ENCODE measurements around the gene WDR48.

WDR48 gene

DNA sequence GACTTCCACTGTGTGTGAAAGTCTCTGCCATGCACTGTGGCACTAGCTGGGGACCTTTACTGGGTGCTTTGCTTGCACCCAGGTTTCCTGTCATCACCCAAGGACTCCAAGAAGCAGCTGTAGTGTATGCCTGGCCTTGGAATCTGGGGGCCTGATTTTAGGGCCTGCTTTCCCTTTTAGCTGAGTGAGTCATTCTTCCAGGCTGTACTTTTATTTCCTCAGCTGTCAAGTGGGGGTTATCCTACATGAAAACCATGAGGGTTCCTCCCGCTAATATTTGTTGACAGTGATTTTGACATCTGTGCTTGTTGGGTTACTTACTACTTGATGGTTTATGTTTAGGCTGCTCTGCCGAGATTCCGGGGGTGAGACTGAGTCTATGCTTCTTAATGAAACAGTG is 37.1 kb downstream of the WDR48 start:
- Mint-ChIP-seq H3K27ac (no peak overlapping the region), H3K27me3 (no peaks in the 10 kb centered on the region), H3K4me3 (no peak overlapping the region), H3K4me1 (peaks cover 16% of the 10 kb centered on the region), H3K9me3 (no peaks in the 10 kb centered on the region)
- DNase-seq (no peak), ATAC-seq (no peak)

GRCh38 chr3:39090922-39091321 is 39.1 kb downstream of the WDR48 start:
- H3K27me3 Mint-ChIP-seq, result no peaks in the 10 kb centered on the region
- ATAC-seq (peak; percentile 92), DNase-seq (no peak)
- H3K4me3 Mint-ChIP-seq, result no peak overlapping the region
- H3K27ac Mint-ChIP-seq, result peak overlapping the region in 1 of 2 donors; percentile 62
- H3K9me3 Mint-ChIP-seq, result no peaks in the 10 kb centered on the region
- peaks cover 16% of the 10 kb centered on the region for H3K4me1 Mint-ChIP-seq

DNA sequence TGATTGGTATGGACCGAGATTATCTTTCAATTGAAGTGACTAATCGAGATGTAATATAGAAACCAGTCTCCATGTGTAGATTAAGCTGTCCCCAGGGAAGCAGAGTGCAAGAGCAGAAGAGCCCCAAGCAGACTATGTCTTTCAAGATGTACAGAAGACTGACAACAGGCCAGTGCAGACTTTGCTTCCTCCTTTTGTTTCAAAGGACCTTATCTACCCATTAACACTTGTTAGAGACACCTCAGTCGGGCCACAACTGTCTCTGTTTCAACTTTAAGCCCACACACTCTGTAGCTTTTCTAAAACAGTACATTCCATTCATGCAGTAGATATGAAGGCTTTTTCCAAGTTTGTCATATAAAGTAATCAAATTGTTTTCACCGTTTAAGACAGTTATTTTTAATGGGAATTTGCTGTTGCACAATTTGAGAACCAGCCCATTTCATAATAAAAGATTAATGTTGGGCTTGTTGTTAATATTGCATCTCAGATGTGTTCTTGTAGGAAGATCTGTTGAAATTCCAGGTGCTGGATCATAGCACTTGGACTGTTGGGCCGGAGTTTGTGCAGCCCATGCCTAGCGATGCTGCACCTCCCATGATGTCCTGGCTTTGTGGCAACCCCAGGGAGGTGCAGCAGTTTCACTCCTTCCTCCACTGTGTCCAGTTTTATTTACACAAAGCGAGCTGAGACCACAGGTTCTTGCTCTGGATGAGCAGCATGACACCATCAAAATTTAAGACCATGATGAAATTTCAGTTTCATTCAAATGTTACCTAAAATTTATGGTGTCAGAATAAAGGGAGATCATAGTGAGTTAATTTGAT is 43.2 kb downstream of the WDR48 start:
- ATAC-seq (no peak), DNase-seq (no peak)
- no peak overlapping the region for H3K27ac Mint-ChIP-seq
- peaks cover 7% of the 10 kb centered on the region for H3K4me1 Mint-ChIP-seq
- no peak overlapping the region for H3K4me3 Mint-ChIP-seq
- no peaks in the 10 kb centered on the region for H3K9me3 Mint-ChIP-seq
- H3K27me3 Mint-ChIP-seq, result no peaks in the 10 kb centered on the region

- H3K9me3 Mint-ChIP-seq, result no peaks in the 10 kb centered on the region
- H3K4me1 Mint-ChIP-seq, result peaks cover 8% of the 10 kb centered on the region
- DNase-seq (no peak), ATAC-seq (no peak)
- H3K27ac Mint-ChIP-seq, result no peak overlapping the region
- no peaks in the 10 kb centered on the region for H3K27me3 Mint-ChIP-seq
- no peak overlapping the region for H3K4me3 Mint-ChIP-seq
Observed at GRCh38 chr3:39095778-39096177, 44.0 kb downstream of the WDR48 start.

DNA sequence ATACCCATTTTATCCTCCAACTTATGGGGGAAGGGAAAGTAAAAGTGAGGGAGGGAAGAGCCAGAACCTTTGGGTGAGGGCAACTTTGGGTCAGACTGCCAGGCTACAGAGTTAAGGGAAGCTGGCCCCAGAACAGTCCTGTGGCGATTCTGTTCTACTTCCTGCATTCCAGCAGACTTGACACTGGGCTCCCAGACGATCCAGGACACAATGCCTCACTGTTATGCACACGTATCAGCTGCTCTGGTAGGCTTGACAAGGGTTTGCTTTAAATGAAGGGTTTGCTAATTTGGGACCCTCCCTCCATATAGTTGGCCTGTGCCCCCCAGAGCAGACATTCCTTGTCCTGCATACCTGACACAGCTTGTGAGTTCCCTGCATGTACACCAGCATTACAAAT is 45.0 kb downstream of the WDR48 start:
- H3K4me1 Mint-ChIP-seq, result peaks cover 11% of the 10 kb centered on the region
- no peak for DNase-seq
- no peak overlapping the region for H3K27ac Mint-ChIP-seq
- no peak for ATAC-seq
- no peak overlapping the region for H3K4me3 Mint-ChIP-seq
- no peaks in the 10 kb centered on the region for H3K27me3 Mint-ChIP-seq
- no peaks in the 10 kb centered on the region for H3K9me3 Mint-ChIP-seq

GRCh38 chr3:39097716-39098472 is 46.1 kb downstream of the WDR48 start:
- peak overlapping the region; percentile 40 to 68 for H3K27ac Mint-ChIP-seq
- no peak for ATAC-seq
- no peak for DNase-seq
- H3K9me3 Mint-ChIP-seq, result no peaks in the 10 kb centered on the region
- no peaks in the 10 kb centered on the region for H3K27me3 Mint-ChIP-seq
- peaks cover 19% of the 10 kb centered on the region for H3K4me1 Mint-ChIP-seq
- no peak overlapping the region for H3K4me3 Mint-ChIP-seq

DNA sequence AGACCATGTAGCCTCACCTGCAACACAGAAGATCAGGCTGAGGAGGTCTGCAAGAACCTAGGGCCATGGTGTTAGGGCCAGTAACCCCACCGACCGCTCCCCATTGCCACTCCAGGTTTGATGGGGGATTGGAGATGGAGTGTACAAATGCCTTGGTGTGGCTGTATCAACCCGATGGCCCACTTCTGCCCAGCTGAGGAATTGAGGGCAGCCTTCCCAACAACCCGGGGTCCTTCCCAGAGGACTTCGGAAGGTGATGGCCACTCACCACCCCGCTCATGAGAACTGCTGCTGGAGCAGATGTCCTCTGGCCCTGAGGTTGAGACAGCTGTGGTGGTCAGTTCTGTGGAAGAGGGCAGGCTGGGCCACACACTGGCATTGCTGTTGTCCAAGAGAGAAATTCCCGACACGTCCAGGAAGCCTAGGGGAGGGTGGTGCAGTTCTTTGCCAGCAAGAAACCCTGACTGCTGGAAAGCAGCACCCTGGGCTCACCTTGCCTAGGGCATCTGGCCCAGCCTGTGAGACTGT is 46.7 kb downstream of the WDR48 start:
- no peak for ATAC-seq
- no peaks in the 10 kb centered on the region for H3K9me3 Mint-ChIP-seq
- H3K4me1 Mint-ChIP-seq, result peaks cover 26% of the 10 kb centered on the region
- no peak for DNase-seq
- no peaks in the 10 kb centered on the region for H3K27me3 Mint-ChIP-seq
- no peak overlapping the region for H3K4me3 Mint-ChIP-seq
- H3K27ac Mint-ChIP-seq, result no peak overlapping the region

DNA sequence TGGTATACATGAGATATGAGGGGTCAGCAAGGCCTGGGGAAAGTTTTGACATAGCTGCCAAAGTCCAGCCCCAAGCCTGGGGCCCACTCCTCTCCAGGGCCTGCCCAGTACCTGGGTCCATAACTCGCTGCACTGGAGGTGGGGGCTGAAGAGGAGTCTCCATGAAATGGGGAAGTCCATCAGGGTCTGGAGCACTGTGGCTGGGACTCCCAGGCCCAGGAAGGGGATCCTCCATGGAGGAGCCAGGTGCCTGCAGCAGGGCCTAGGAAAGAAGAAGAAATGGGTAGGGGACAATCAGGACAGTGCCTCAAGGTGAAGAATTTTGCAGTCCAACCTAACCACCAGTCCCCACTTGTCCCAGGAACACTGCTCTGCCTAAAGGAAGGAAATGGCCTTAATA is 47.4 kb downstream of the WDR48 start:
- Mint-ChIP-seq H3K4me3 (no peak overlapping the region), H3K9me3 (no peaks in the 10 kb centered on the region), H3K27ac (no peak overlapping the region), H3K27me3 (no peaks in the 10 kb centered on the region), H3K4me1 (peaks cover 30% of the 10 kb centered on the region)
- DNase-seq, result no peak
- ATAC-seq, result no peak

- Mint-ChIP-seq H3K9me3 (no peaks in the 10 kb centered on the region), H3K4me1 (peaks cover 33% of the 10 kb centered on the region), H3K4me3 (no peak overlapping the region), H3K27ac (no peak overlapping the region), H3K27me3 (no peaks in the 10 kb centered on the region)
- DNase-seq (no peak), ATAC-seq (no peak)
Observed at GRCh38 chr3:39099738-39100499, 48.1 kb downstream of the WDR48 start.

- ATAC-seq (no peak), DNase-seq (no peak)
- Mint-ChIP-seq H3K9me3 (no peaks in the 10 kb centered on the region), H3K4me1 (peaks cover 39% of the 10 kb centered on the region), H3K27ac (no peak overlapping the region), H3K27me3 (no peaks in the 10 kb centered on the region), H3K4me3 (no peak overlapping the region)
Observed at GRCh38 chr3:39100500-39100886, 48.7 kb downstream of the WDR48 start.

GRCh38 chr3:39101022-39101689 is 49.3 kb downstream of the WDR48 start:
- peak; percentile 36 to 44 for DNase-seq
- H3K4me3 Mint-ChIP-seq, result no peak overlapping the region
- ATAC-seq, result peak; percentile 69
- H3K27me3 Mint-ChIP-seq, result no peaks in the 10 kb centered on the region
- H3K27ac Mint-ChIP-seq, result no peak overlapping the region
- H3K9me3 Mint-ChIP-seq, result no peaks in the 10 kb centered on the region
- peaks cover 46% of the 10 kb centered on the region for H3K4me1 Mint-ChIP-seq

- Mint-ChIP-seq H3K27ac (no peak overlapping the region), H3K27me3 (peaks cover 7% of the 10 kb centered on the region), H3K4me1 (peaks cover 56% of the 10 kb centered on the region)
Observed at GRCh38 chr3:39102504-39103323, 50.9 kb downstream of the WDR48 start.

DNA sequence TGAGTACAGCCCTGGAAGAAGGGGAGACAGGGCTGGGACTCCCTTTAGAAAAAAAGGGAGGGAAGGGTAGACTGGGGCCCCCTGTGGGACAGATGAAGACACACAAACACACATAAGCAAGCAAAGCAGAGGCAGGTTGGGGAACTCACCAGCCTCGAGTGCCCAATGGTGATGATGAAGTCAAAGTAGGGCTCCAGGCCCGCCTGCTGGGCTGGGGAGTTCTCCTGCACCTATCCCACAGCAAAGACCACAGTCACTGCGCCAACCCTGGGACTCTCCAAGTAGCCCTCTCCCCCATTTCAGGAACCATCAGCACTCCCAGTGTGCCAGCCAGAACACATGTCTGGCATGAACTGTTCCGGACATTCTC is 51.5 kb downstream of the WDR48 start:
- ATAC-seq, result no peak
- H3K27me3 Mint-ChIP-seq, result peaks cover 7% of the 10 kb centered on the region
- H3K4me1 Mint-ChIP-seq, result peaks cover 62% of the 10 kb centered on the region
- H3K4me3 Mint-ChIP-seq, result no peak overlapping the region
- H3K9me3 Mint-ChIP-seq, result no peaks in the 10 kb centered on the region
- no peak overlapping the region for H3K27ac Mint-ChIP-seq
- DNase-seq, result no peak

More at GRCh38 chr3:39102504-39103323, 50.9 kb downstream of the WDR48 start:
- ATAC-seq (no peak), DNase-seq (no peak)
- H3K4me3 Mint-ChIP-seq, result no peak overlapping the region
- H3K9me3 Mint-ChIP-seq, result no peaks in the 10 kb centered on the region

DNA sequence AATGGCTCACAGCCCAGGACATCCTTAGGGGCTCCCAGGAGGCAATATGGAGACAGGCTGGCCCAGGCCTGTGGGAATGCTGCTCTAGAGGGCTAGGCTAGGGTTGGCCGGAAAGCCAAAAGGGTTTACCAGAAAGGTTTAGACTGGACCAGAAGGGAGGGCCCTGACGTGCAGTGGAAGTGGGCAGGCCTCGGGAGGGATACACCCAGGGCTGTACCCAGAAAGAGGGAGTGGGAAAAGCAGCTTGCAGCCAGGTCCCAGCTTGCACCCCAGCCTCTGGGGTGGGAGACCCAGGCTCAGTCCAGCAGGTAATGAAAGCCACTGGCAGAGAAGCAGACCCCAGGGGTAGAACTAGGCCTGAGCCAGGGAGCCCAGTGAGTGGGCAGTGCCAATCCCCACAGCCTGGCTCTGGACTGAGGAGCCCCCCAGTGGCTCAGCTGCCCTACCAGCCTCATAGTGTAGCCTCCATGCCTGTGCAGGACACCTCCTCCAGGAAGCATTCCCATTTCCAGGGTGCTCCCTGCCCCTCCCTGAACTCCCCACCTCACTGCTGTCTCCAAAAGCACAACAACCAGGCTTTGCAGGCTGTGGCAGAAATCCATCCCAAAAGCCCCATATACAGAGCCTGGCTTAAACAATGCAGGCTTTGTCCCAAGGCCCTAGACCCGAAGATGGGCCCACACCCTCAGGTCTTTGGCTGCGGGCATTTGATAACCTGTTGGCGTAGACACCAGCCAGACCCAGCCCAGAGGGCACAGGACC is 52.2 kb downstream of the WDR48 start:
- peaks cover 69% of the 10 kb centered on the region for H3K4me1 Mint-ChIP-seq
- no peaks in the 10 kb centered on the region for H3K9me3 Mint-ChIP-seq
- peaks cover 8% of the 10 kb centered on the region for H3K27me3 Mint-ChIP-seq
- DNase-seq (no peak), ATAC-seq (no peak)
- H3K27ac Mint-ChIP-seq, result peak overlapping the region in 1 of 2 donors; percentile 60
- H3K4me3 Mint-ChIP-seq, result no peak overlapping the region

Data from stimulated activated naive CD8-positive, alpha-beta T cell treated with anti-CD3 and anti-CD28 coated beads, Interleukin-15, amount 100 ng/mL, for 72 hours (primary cell).